CD8-positive, alpha-beta memory T cell (primary cell): ENCODE data around the gene HOXA1. TPM values are rescaled to one million over a fixed set of nuclear protein-coding genes. Genes with fewer than 3 reads are reported as not detected.

Experiments used
- CTCF ChIA-PET: fragments of 350-600 bp; sonication (Branson Sonifier 250); formaldehyde crosslinking; loops from one replicate; lab custom pipeline; 2021; ENCODE audit warnings: antibody characterized with exemption; lab: Charles Lee
- POLR2A ChIA-PET: fragments of 350-600 bp; sonication (Branson Sonifier 250); formaldehyde crosslinking; loops from one replicate; lab custom pipeline; 2021; ENCODE audit warnings: antibody characterized with exemption; lab: Charles Lee
- DNase-seq, 5 donors: peaks; one replicate each; pipeline versions ENCODE4 v3.0.0 to v3.0.0-alpha.2; 2020 to 2022; ENCODE audit warnings: mixed read lengths in 1 of 5
- H3K27ac ChIP-seq: one replicate; pipeline ENCODE4 v1.7.0; 2013; ENCODE audit warnings: low read depth, mild to moderate bottlenecking, low read length, moderate library complexity
- H3K27me3 ChIP-seq: 2 replicates; pipeline ENCODE4 v1.7.0; 2013; ENCODE audit warnings: low read length, mild to moderate bottlenecking; ENCODE audit not compliant: insufficient read depth, poor library complexity, severe bottlenecking
- H3K36me3 ChIP-seq: 2 replicates; pipeline ENCODE4 v1.7.0; 2013; ENCODE audit warnings: mild to moderate bottlenecking, low read length, moderate library complexity; ENCODE audit not compliant: insufficient read depth
- H3K4me1 ChIP-seq: 2 replicates; pipeline ENCODE4 v1.7.0; 2013; ENCODE audit warnings: mild to moderate bottlenecking, low read length, moderate library complexity; ENCODE audit not compliant: insufficient read depth
- H3K4me3 ChIP-seq: 2 replicates; pipeline ENCODE4 v1.7.0; 2013; ENCODE audit warnings: mild to moderate bottlenecking, low read length
- H3K9me3 ChIP-seq: 2 replicates; pipeline ENCODE4 v1.7.0; 2013; ENCODE audit warnings: mild to moderate bottlenecking, low read length
- H3K27ac Mint-ChIP-seq, 8 donors: one replicate each; pipeline ENCODE4 v1.8.0; 2020 to 2021; ENCODE audit warnings: mixed read lengths in 8 of 8, mild to moderate bottlenecking in 6 of 8, inconsistent platforms in 3 of 8, moderate library complexity in 3 of 8
- H3K27me3 Mint-ChIP-seq, 2 donors: one replicate each; pipeline ENCODE4 v1.8.0; 2020 to 2021; ENCODE audit warnings: mixed read lengths in 2 of 2, mild to moderate bottlenecking in 1 of 2, moderate library complexity in 1 of 2
- H3K36me3 Mint-ChIP-seq, 3 donors: one replicate each; pipeline ENCODE4 v1.8.0; 2020 to 2021; ENCODE audit warnings: mixed read lengths in 3 of 3, inconsistent platforms in 1 of 3, mild to moderate bottlenecking in 1 of 3
- H3K4me1 Mint-ChIP-seq, 3 donors: one replicate each; pipeline ENCODE4 v1.8.0; 2020 to 2021; ENCODE audit warnings: mixed read lengths in 3 of 3, inconsistent platforms in 1 of 3, mild to moderate bottlenecking in 1 of 3
- H3K4me3 Mint-ChIP-seq, 7 donors: one replicate each; pipeline ENCODE4 v1.8.0; 2020 to 2021; ENCODE audit warnings: mixed read lengths in 7 of 7, mild to moderate bottlenecking in 6 of 7, moderate library complexity in 4 of 7, inconsistent platforms in 2 of 7
- H3K9me3 Mint-ChIP-seq, 5 donors: one replicate each; pipeline ENCODE4 v1.8.0; 2020 to 2022; ENCODE audit warnings: mixed read lengths in 5 of 5, mild to moderate bottlenecking in 3 of 5, moderate library complexity in 2 of 5, inconsistent platforms in 1 of 5
- polyA plus RNA-seq: library from polyadenylated mRNA; unstranded; fragments of 300-500 nt; fragmentation: Illumina TruSeq; gene quantifications from one replicate; pipeline ENCODE4 v1.2.3, GENCODE V29; 2021
- total RNA-seq, 2 experiments: library from RNA; stranded (reverse); gene quantifications; one replicate each; pipeline ENCODE4 v1.2.3, GENCODE V29; 2021

HOXA1 gene
- total and polyA plus RNA-seq, 3 experiments from 2014 or later: 0.31 to 0.75 (median 0.38) TPM

- no peaks in the 10 kb centered on the region for H3K9me3 ChIP-seq
- no peaks in the 10 kb centered on the region for H3K36me3 ChIP-seq
- peak in 3 of 5 donors; percentile 12 to 56 (median 14) for DNase-seq
- H3K27ac ChIP-seq: no peak overlapping the region
- Mint-ChIP-seq H3K4me3 (peak overlapping the region; percentile 90 to 96 (median 93)), H3K36me3 (peaks cover 1 to 14% (median 5%) of the 10 kb centered on the region in 3 donors), H3K9me3 (no peaks in the 10 kb centered on the region), H3K4me1 (peaks cover 26 to 38% (median 36%) of the 10 kb centered on the region in 3 donors), H3K27ac (peak overlapping the region; percentile 43 to 92 (median 82)), H3K27me3 (peaks cover 21 to 64% of the 10 kb centered on the region in 2 donors)
- peak overlapping the region; percentile 51 for H3K4me3 ChIP-seq
- peaks cover 19% of the 10 kb centered on the region for H3K4me1 ChIP-seq
- ChIA-PET CTCF (interaction anchor here (0.9 to 1.3 kb wide), 3 partner anchors 55 to 1203 kb away, joined by 3 read pairs; no protein-coding TSS in a partner anchor), POLR2A (interaction anchor here (0.7 kb wide), 1 partner anchor 96 kb away, joined by 5 read pairs; no protein-coding TSS in a partner anchor)
- H3K27me3 ChIP-seq: peaks cover 11% of the 10 kb centered on the region
These were observed 527 bp downstream of the HOXA1 start for GRCh38 chr7:27095050-27095896.

DNA sequence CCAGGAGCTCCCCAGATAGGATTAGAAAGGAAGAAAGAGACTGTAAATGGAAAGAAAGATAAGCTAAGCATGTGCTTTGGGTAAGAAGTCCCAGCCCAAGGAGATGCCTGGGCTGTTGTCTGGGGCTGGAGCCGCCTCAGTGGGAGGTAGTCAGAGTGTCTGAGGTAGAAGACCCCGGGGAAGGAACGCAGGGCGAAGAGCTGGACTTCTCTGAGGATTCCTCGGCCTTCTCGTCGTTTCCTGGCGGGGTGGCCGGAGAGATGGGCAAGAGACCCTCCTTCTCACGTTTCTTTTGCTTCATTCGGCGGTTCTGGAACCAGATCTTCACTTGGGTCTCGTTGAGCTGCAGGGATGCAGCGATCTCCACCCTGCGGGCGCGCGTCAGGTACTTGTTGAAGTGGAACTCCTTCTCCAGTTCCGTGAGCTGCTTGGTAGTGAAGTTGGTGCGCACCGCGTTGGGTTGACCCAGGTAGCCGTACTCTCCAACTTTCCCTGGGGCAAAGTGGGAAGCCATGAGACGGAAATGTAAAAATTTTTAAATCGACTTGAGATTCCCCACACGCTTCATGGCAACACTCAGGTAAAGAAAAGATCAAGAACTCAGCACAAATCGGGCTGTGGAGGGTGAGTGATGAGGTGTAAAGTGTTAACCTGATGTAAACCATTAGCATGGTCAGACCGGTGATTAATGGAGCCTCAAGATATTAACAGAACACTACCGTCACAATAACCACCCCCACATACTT is 1.3 kb downstream of the HOXA1 start:
- CTCF ChIA-PET: interaction anchor here (1.0 to 1.3 kb wide), 2 partner anchors 56 to 1202 kb away, joined by 3 read pairs; no protein-coding TSS in a partner anchor
- no peak for DNase-seq
- H3K36me3 Mint-ChIP-seq: peaks cover 0 to 9% (median 0%) of the 10 kb centered on the region in 3 donors
- H3K27ac Mint-ChIP-seq: peak overlapping the region in 3 of 8 donors; percentile 25 to 88 (median 76)
- no peaks in the 10 kb centered on the region for H3K36me3 ChIP-seq
- no peak overlapping the region for H3K27ac ChIP-seq
- H3K4me3 Mint-ChIP-seq: peak overlapping the region; percentile 90 to 96 (median 93)
- H3K4me3 ChIP-seq: no peak overlapping the region
- no peaks in the 10 kb centered on the region for H3K9me3 ChIP-seq
- no peaks in the 10 kb centered on the region for H3K9me3 Mint-ChIP-seq
- H3K27me3 Mint-ChIP-seq: peaks cover 26 to 65% of the 10 kb centered on the region in 2 donors
- peaks cover 19% of the 10 kb centered on the region for H3K4me1 ChIP-seq
- H3K27me3 ChIP-seq: peaks cover 8% of the 10 kb centered on the region
- POLR2A ChIA-PET: no interaction called here
- peaks cover 26 to 38% (median 36%) of the 10 kb centered on the region in 3 donors for H3K4me1 Mint-ChIP-seq

DNA sequence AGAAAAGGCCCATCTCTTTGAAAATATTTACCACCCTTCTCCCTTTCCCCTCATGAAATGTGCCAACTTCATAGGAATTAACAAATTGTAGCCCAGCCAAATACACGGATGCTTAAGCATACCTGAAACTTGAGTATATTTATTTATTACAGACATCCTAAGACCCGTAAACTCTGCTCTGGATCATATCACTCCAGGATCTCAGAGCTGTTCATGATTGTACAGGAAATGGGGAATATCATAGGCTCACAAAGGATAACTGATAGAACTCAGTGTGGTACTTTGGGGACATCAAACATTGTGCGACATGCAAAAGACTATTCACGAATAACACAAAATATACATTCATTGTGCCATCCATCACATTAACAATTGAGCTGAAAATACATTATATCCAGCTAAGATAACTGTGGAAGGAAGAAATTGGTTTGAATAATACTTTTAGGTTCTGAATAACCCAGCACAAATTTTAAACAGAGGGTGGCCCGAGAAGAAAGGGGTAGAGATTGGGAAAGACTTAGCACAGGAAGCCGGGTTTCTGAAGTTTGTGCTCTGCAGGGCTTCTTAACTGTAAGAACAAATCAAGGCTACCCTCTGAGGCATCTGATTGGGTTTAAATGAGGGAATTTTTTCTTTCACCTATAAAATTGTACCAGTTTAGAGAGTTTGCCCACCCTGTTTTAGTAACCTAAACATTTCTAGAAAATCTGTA is 2.5 kb downstream of the HOXA1 start:
- peaks cover 19% of the 10 kb centered on the region for H3K4me1 ChIP-seq
- Mint-ChIP-seq H3K4me3 (peak overlapping the region in 3 of 7 donors; percentile 1 to 96 (median 90)), H3K27me3 (peaks cover 36 to 65% of the 10 kb centered on the region in 2 donors), H3K4me1 (peaks cover 24 to 38% (median 29%) of the 10 kb centered on the region in 3 donors), H3K9me3 (peaks cover 0 to 3% (median 0%) of the 10 kb centered on the region in 5 donors), H3K36me3 (peaks cover 0 to 3% (median 0%) of the 10 kb centered on the region in 3 donors), H3K27ac (no peak overlapping the region)
- H3K36me3 ChIP-seq: no peaks in the 10 kb centered on the region
- no peak overlapping the region for H3K4me3 ChIP-seq
- H3K27ac ChIP-seq: no peak overlapping the region
- CTCF ChIA-PET: interaction anchor here (1.3 kb wide), 1 partner anchor 57 kb away, joined by 3 read pairs; no protein-coding TSS in a partner anchor
- POLR2A ChIA-PET: no interaction called here
- H3K9me3 ChIP-seq: no peaks in the 10 kb centered on the region
- H3K27me3 ChIP-seq: peaks cover 18% of the 10 kb centered on the region
- DNase-seq: no peak

DNA sequence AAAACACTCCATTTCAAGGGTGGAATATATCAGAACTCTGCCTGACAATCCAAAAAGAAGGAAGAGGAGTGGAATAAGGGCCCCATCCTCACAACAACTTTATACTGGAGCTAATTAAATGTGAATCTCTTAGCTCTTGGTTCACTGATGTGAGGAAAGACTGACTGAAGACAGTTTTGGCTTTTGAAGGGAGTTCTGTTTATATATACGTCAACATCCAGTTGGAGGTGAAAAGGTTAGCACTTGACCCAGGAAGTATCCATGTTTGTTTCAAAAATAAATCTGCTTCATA is 3.0 kb downstream of the HOXA1 start:
- H3K27me3 ChIP-seq: peaks cover 21% of the 10 kb centered on the region
- CTCF ChIA-PET: no interaction called here

GRCh38 chr7:27091941-27092818 is 3.6 kb downstream of the HOXA1 start:
- DNase-seq: no peak
- H3K4me1 ChIP-seq: peaks cover 11% of the 10 kb centered on the region
- H3K9me3 ChIP-seq: no peaks in the 10 kb centered on the region
- Mint-ChIP-seq H3K9me3 (peaks cover 0 to 4% (median 3%) of the 10 kb centered on the region in 5 donors), H3K4me1 (peaks cover 21 to 31% (median 24%) of the 10 kb centered on the region in 3 donors), H3K4me3 (peak overlapping the region in 2 of 7 donors; percentile 45 to 90), H3K27me3 (peaks cover 43 to 73% of the 10 kb centered on the region in 2 donors), H3K36me3 (peaks cover 0 to 3% (median 0%) of the 10 kb centered on the region in 3 donors), H3K27ac (peak overlapping the region in 1 of 8 donors; percentile 47)
- H3K4me3 ChIP-seq: no peak overlapping the region
- peaks cover 26% of the 10 kb centered on the region for H3K27me3 ChIP-seq
- CTCF ChIA-PET: no interaction called here
- POLR2A ChIA-PET: no interaction called here
- no peak overlapping the region for H3K27ac ChIP-seq
- H3K36me3 ChIP-seq: no peaks in the 10 kb centered on the region

More for the DNA sequence above, 3.0 kb downstream of the HOXA1 start:
- DNase-seq: no peak
- Mint-ChIP-seq H3K27me3 (peaks cover 38 to 67% of the 10 kb centered on the region in 2 donors), H3K36me3 (peaks cover 0 to 3% (median 0%) of the 10 kb centered on the region in 3 donors), H3K9me3 (peaks cover 0 to 3% (median 0%) of the 10 kb centered on the region in 5 donors), H3K4me1 (peaks cover 23 to 33% (median 25%) of the 10 kb centered on the region in 3 donors), H3K27ac (no peak overlapping the region), H3K4me3 (peak overlapping the region in 1 of 7 donors; percentile 90)
- no peaks in the 10 kb centered on the region for H3K9me3 ChIP-seq
- H3K4me1 ChIP-seq: peaks cover 17% of the 10 kb centered on the region
- H3K36me3 ChIP-seq: no peaks in the 10 kb centered on the region
- H3K27ac ChIP-seq: no peak overlapping the region
- H3K4me3 ChIP-seq: no peak overlapping the region
- POLR2A ChIA-PET: no interaction called here

- H3K4me1 Mint-ChIP-seq: peaks cover 18 to 28% (median 21%) of the 10 kb centered on the region in 3 donors
- Histone ChIP-seq H3K9me3 (no peaks in the 10 kb centered on the region), H3K4me3 (no peak overlapping the region), H3K36me3 (no peaks in the 10 kb centered on the region), H3K4me1 (peaks cover 8% of the 10 kb centered on the region), H3K27ac (no peak overlapping the region), H3K27me3 (peaks cover 26% of the 10 kb centered on the region)
- POLR2A ChIA-PET: no interaction called here
- no peak overlapping the region for H3K4me3 Mint-ChIP-seq
- H3K27me3 Mint-ChIP-seq: peaks cover 42 to 78% of the 10 kb centered on the region in 2 donors
- peak overlapping the region in 1 of 8 donors; percentile 82 for H3K27ac Mint-ChIP-seq
- H3K36me3 Mint-ChIP-seq: peaks cover 0 to 3% (median 0%) of the 10 kb centered on the region in 3 donors
- no peak for DNase-seq
- peaks cover 0 to 4% (median 3%) of the 10 kb centered on the region in 5 donors for H3K9me3 Mint-ChIP-seq
- CTCF ChIA-PET: no interaction called here
These were observed 4.7 kb downstream of the HOXA1 start for GRCh38 chr7:27091105-27091504.
